ENCODE data around the gene ARAP3.

The ARAP3 gene

GRCh38 chr5:141628175-141628788 lies 53.7 kb downstream of the ARAP3 start:
- Histone ChIP-seq H3K4me2 (ENCODE audit: low read length) (peak overlapping the region; percentile 51), H3K4me1 (ENCODE audit: low read length) (peaks cover 45% of the 10 kb centered on the region), H3K36me3 (replicated peaks; ENCODE audit: low read depth, low read length) (peaks cover 65% of the 10 kb centered on the region)

GRCh38 chr5:141623611-141624010 lies 58.4 kb downstream of the ARAP3 start:
- TF ChIP-seq CTCF (IDR thresholded peaks at IDR 0.05; ENCODE audit: low read depth, low read length), result no peak
- TF ChIP-seq EZH2phosphoT487 (IDR thresholded peaks at IDR 0.05; ENCODE audit: low read depth), result no peak
- Histone ChIP-seq H3K9ac (ENCODE audit: low read length) (peak overlapping the region; percentile 42), H3K36me3 (replicated peaks; ENCODE audit: low read depth, low read length) (peaks cover 55% of the 10 kb centered on the region)

More at GRCh38 chr5:141628175-141628788, 53.7 kb downstream of the ARAP3 start:
- H3K9ac ChIP-seq (ENCODE audit: low read length), result no peak overlapping the region
- TF ChIP-seq CTCF (IDR thresholded peaks at IDR 0.05; ENCODE audit: low read depth, low read length) (no peak), EZH2phosphoT487 (IDR thresholded peaks at IDR 0.05; ENCODE audit: low read depth) (no peak)
- H4K20me1 ChIP-seq (ENCODE audit: insufficient read depth, low read length), result peaks cover 18% of the 10 kb centered on the region; the same call in 1 of the 2 replicates
- peaks cover 36% of the 10 kb centered on the region for H3K79me2 ChIP-seq (ENCODE audit: low read length)
- no peak overlapping the region for H3K4me3 ChIP-seq (ENCODE audit: low read length)
- H2AFZ ChIP-seq (ENCODE audit: low read depth, low read length), result no peak overlapping the region
- no peaks in the 10 kb centered on the region for H3K9me3 ChIP-seq (ENCODE audit: insufficient read depth, low read length)
- H3K27ac ChIP-seq (ENCODE audit: low read length), result peak overlapping the region; percentile 71; the same call in 1 of the 2 replicates
- H3K27me3 ChIP-seq (ENCODE audit: low read depth, low read length), result no peaks in the 10 kb centered on the region

GRCh38 chr5:141623186-141623585 lies 58.8 kb downstream of the ARAP3 start:
- H3K36me3 ChIP-seq (replicated peaks; ENCODE audit: low read depth, low read length), result peaks cover 51% of the 10 kb centered on the region
- no peaks in the 10 kb centered on the region for H3K9me3 ChIP-seq (ENCODE audit: insufficient read depth, low read length)
- peak overlapping the region; percentile 67 for H3K4me2 ChIP-seq (ENCODE audit: low read length)
- H3K4me1 ChIP-seq (ENCODE audit: low read length), result peaks cover 38% of the 10 kb centered on the region
- peak overlapping the region; percentile 87 for H3K27ac ChIP-seq (ENCODE audit: low read length)
- no peaks in the 10 kb centered on the region for H3K27me3 ChIP-seq (ENCODE audit: low read depth, low read length)
- H3K79me2 ChIP-seq (ENCODE audit: low read length), result peaks cover 10% of the 10 kb centered on the region
- 0 out of 2 replicates have a peak, but pooled peaks cover under 1% of the 10 kb centered on the region for H4K20me1 ChIP-seq (ENCODE audit: insufficient read depth, low read length)
- TF ChIP-seq CTCF (IDR thresholded peaks at IDR 0.05; ENCODE audit: low read depth, low read length) (no peak), EZH2phosphoT487 (IDR thresholded peaks at IDR 0.05; ENCODE audit: low read depth) (no peak)
- peak overlapping the region; percentile 55 for H3K9ac ChIP-seq (ENCODE audit: low read length)
- peak overlapping the region; percentile 32; the same call in 1 of the 2 replicates for H3K4me3 ChIP-seq (ENCODE audit: low read length)
- H2AFZ ChIP-seq (ENCODE audit: low read depth, low read length), result no peak overlapping the region

More at GRCh38 chr5:141623611-141624010, 58.4 kb downstream of the ARAP3 start:
- Histone ChIP-seq H3K79me2 (ENCODE audit: low read length) (peaks cover 6% of the 10 kb centered on the region; the same call in 1 of the 2 replicates), H3K27me3 (ENCODE audit: low read depth, low read length) (no peaks in the 10 kb centered on the region), H3K4me3 (ENCODE audit: low read length) (peak overlapping the region; percentile 32; the same call in 1 of the 2 replicates), H3K9me3 (ENCODE audit: insufficient read depth, low read length) (no peaks in the 10 kb centered on the region), H3K27ac (ENCODE audit: low read length) (peak overlapping the region; percentile 87), H3K4me1 (ENCODE audit: low read length) (peaks cover 42% of the 10 kb centered on the region), H2AFZ (ENCODE audit: low read depth, low read length) (no peak overlapping the region), H3K4me2 (ENCODE audit: low read length) (peak overlapping the region; percentile 67), H4K20me1 (ENCODE audit: insufficient read depth, low read length) (0 out of 2 replicates have a peak, but pooled peaks cover 4% of the 10 kb centered on the region)

- peaks cover 43% of the 10 kb centered on the region for H3K79me2 ChIP-seq (ENCODE audit: low read length)
- no peaks in the 10 kb centered on the region for H4K20me1 ChIP-seq (ENCODE audit: insufficient read depth, low read length)
- peak within 1 kb of the TSS; percentile 97 for H3K9ac ChIP-seq (ENCODE audit: low read length)
- H3K27me3 ChIP-seq (ENCODE audit: low read depth, low read length), result no peaks in the 10 kb centered on the region
- H3K36me3 ChIP-seq (replicated peaks; ENCODE audit: low read depth, low read length), result peaks cover 35% of the 10 kb centered on the region
- H3K4me1 ChIP-seq (ENCODE audit: low read length), result peaks cover 38% of the 10 kb centered on the region
- peak within 1 kb of the TSS; percentile 58 for H3K27ac ChIP-seq (ENCODE audit: low read length)
- peak within 1 kb of the TSS; percentile 79; the same call in 1 of the 2 replicates for H2AFZ ChIP-seq (ENCODE audit: low read depth, low read length)
- peak within 1 kb of the TSS; percentile 98 for H3K4me2 ChIP-seq (ENCODE audit: low read length)
- H3K9me3 ChIP-seq (ENCODE audit: insufficient read depth, low read length), result no peaks in the 10 kb centered on the region
- TF ChIP-seq EZH2phosphoT487 (IDR thresholded peaks at IDR 0.05; ENCODE audit: low read depth), result no peak
- TF ChIP-seq CTCF (IDR thresholded peaks at IDR 0.05; ENCODE audit: low read depth, low read length), result peak; percentile 77
- peak within 1 kb of the TSS; percentile 99 for H3K4me3 ChIP-seq (ENCODE audit: low read length)
Measured at GRCh38 chr5:141618804-141619554, 63.1 kb downstream of the ARAP3 start, which contains the start of gene DIAPH1. Gene DIAPH1 (minus strand): TSS chr5:141619000. CDS start chr5:141618914, 86 bp downstream.
